Esophagus muscularis mucosa (tissue), 4 donors: ENCODE measurements around the gene BTG1. TPM values are rescaled to one million over a fixed set of nuclear protein-coding genes. Genes with fewer than 3 reads are reported as not detected.

Experiments used
- DNase-seq: peaks from one replicate; pipeline ENCODE4 v3.0.0-alpha.2; 2017; ENCODE audit errors: extremely low spot score
- H3K27ac ChIP-seq, 4 donors: fragments of 200-600 bp; sonication (generic); replicated peaks in 1 of 4; 1 replicate in 3 of 4; 2 replicates in 1 of 4; pipeline ENCODE4 v1.5.1; 2016 to 2019; ENCODE audit warnings: mild to moderate bottlenecking in 1 of 4
- H3K27me3 ChIP-seq, 4 donors: fragments of 200-600 bp; sonication (generic); one replicate each; pipeline versions ENCODE4 v1.5.1 to v1.6.0; 2016 to 2019
- H3K36me3 ChIP-seq, 4 donors: fragments of 200-600 bp; sonication (generic); one replicate each; pipeline ENCODE4 v1.5.1; 2016 to 2019
- H3K4me1 ChIP-seq, 4 donors: fragments of 200-600 bp; sonication (generic); one replicate each; pipeline ENCODE4 v1.5.1; 2016 to 2019
- H3K4me3 ChIP-seq, 4 donors: fragments of 200-600 bp; sonication (generic); 1 replicate in 2 of 4; 2 replicates in 2 of 4; pipeline ENCODE4 v1.5.1; 2016 to 2019; ENCODE audit warnings: mild to moderate bottlenecking in 4 of 4, moderate library complexity in 1 of 4
- H3K9me3 ChIP-seq, 4 donors: fragments of 200-600 bp; sonication (generic); 1 replicate in 3 of 4; 2 replicates in 1 of 4; pipeline ENCODE4 v1.5.1; 2016 to 2019
- CTCF ChIP-seq, 3 experiments: fragments of 200-600 bp in 2 of 3; fragments of 450-650 bp in 1 of 3; sonication (generic) in 2 of 3; IDR thresholded peaks; one replicate each; pipeline ENCODE4 v1.5.1; 2017 to 2019; ENCODE audit warnings: antibody characterized with exemption in 3 of 3, mild to moderate bottlenecking in 2 of 3, moderate library complexity in 1 of 3
- EP300 ChIP-seq: sonication (generic); formaldehyde crosslinking; IDR thresholded peaks from one replicate; pipeline ENCODE4 v1.6.1; 2017; ENCODE audit warnings: antibody characterized with exemption
- POLR2A ChIP-seq: fragments of 450-650 bp; IDR thresholded peaks from one replicate; pipeline ENCODE4 v1.6.1; 2017; ENCODE audit warnings: antibody characterized with exemption, moderate library complexity, mild to moderate bottlenecking, low read depth
- POLR2AphosphoS5 ChIP-seq, 2 donors: sonication (generic); formaldehyde crosslinking; IDR thresholded peaks; one replicate each; pipeline ENCODE4 v1.6.1; 2017; ENCODE audit warnings: antibody characterized with exemption in 2 of 2
- WGBS: methylation state at CpG from one replicate; pipeline ENCODE4 v1.1.5; 2018; 5-methylcytosine and 5-hydroxymethylcytosine counted together
- intact Hi-C: fragments of 100-400 bp; cut with DNase I; formaldehyde crosslinking; loops from one replicate; pipeline ENCODE4 v1.15.1; 2023
- total RNA-seq, 4 donors: library from RNA; depleted of rRNA; stranded (reverse); fragments of >200 nt; gene quantifications; one replicate each; pipeline versions ENCODE4 v1.1.0 to v1.2.1, GENCODE V29; 2016

Gene BTG1
- total RNA-seq, 4 donors from 2014 or later: 40.6 to 66.4 (median 43.1) TPM

- WGBS: 0% methylated on average over 1 of the region's 1 CpG
- peaks cover 3 to 36% (median 26%) of the 10 kb centered on the region in 4 donors for H3K4me1 ChIP-seq
- H3K4me3 ChIP-seq: peak overlapping the region; percentile 77 to 97 (median 91)
- no peak for DNase-seq
- TF ChIP-seq EP300 (no peak), POLR2A (no peak), POLR2AphosphoS5 (IDR thresholded peaks at IDR 0.05) (no peak), CTCF (IDR thresholded peaks at IDR 0.05) (no peak)
- peak overlapping the region; percentile 99 for H3K27ac ChIP-seq
- peaks cover 0 to 43% (median 8%) of the 10 kb centered on the region in 4 donors for H3K36me3 ChIP-seq
- intact Hi-C loops: loop anchor here (2.0 to 10.0 kb wide), 4 partner anchors 66 to 412 kb away; no protein-coding TSS in a partner anchor
- H3K9me3 ChIP-seq: no peaks in the 10 kb centered on the region
- no peaks in the 10 kb centered on the region for H3K27me3 ChIP-seq
Observed at GRCh38 chr12:92143258-92143657, 2.4 kb downstream of the BTG1 start.

- H3K27ac ChIP-seq: peak overlapping the region; percentile 99
Observed at GRCh38 chr12:92142251-92142926, 3.3 kb downstream of the BTG1 start.

GRCh38 chr12:92141591-92142121, 4.0 kb downstream of the BTG1 start:
- WGBS: 8% methylated on average over 3 of the region's 3 CpGs
- no peaks in the 10 kb centered on the region for H3K9me3 ChIP-seq
- TF ChIP-seq EP300 (no peak), POLR2A (no peak), CTCF (IDR thresholded peaks at IDR 0.05) (no peak), POLR2AphosphoS5 (IDR thresholded peaks at IDR 0.05) (no peak)
- peak overlapping the region; percentile 99 for H3K27ac ChIP-seq
- H3K4me3 ChIP-seq: peak overlapping the region; percentile 77 to 97 (median 91)
- no peak for DNase-seq
- intact Hi-C loops: loop anchor here (2.0 to 10.0 kb wide), 5 partner anchors 64 to 413 kb away; no protein-coding TSS in a partner anchor
- H3K4me1 ChIP-seq: peaks cover 16 to 40% (median 34%) of the 10 kb centered on the region in 4 donors
- H3K36me3 ChIP-seq: peaks cover 0 to 43% (median 8%) of the 10 kb centered on the region in 4 donors
- H3K27me3 ChIP-seq: no peaks in the 10 kb centered on the region

More at GRCh38 chr12:92142251-92142926, 3.3 kb downstream of the BTG1 start:
- WGBS: 15% methylated on average over 5 of the region's 5 CpGs
- H3K36me3 ChIP-seq: peaks cover 0 to 43% (median 8%) of the 10 kb centered on the region in 4 donors
- H3K4me1 ChIP-seq: peaks cover 9 to 40% (median 32%) of the 10 kb centered on the region in 4 donors
- no peak for TF ChIP-seq EP300
- TF ChIP-seq POLR2A: no peak
- TF ChIP-seq POLR2AphosphoS5 (IDR thresholded peaks at IDR 0.05): no peak
- no peak for TF ChIP-seq CTCF (IDR thresholded peaks at IDR 0.05)
- intact Hi-C loops: loop anchor here (2.0 to 10.0 kb wide), 4 partner anchors 65 to 412 kb away; no protein-coding TSS in a partner anchor
- H3K27me3 ChIP-seq: no peaks in the 10 kb centered on the region
- H3K9me3 ChIP-seq: no peaks in the 10 kb centered on the region
- peak overlapping the region; percentile 77 to 97 (median 91) for H3K4me3 ChIP-seq
- no peak for DNase-seq

- WGBS: 18% methylated on average over 4 of the region's 4 CpGs
- Histone ChIP-seq H3K27me3 (no peaks in the 10 kb centered on the region), H3K4me1 (peaks cover 20 to 44% (median 37%) of the 10 kb centered on the region in 4 donors), H3K9me3 (no peaks in the 10 kb centered on the region), H3K36me3 (peaks cover 0 to 43% (median 8%) of the 10 kb centered on the region in 4 donors), H3K4me3 (peak overlapping the region; percentile 77 to 97 (median 91)), H3K27ac (peak overlapping the region; percentile 99)
- DNase-seq: no peak
- intact Hi-C loops: loop anchor here (2.0 to 10.0 kb wide), 4 partner anchors 64 to 414 kb away; no protein-coding TSS in a partner anchor
- TF ChIP-seq EP300 (no peak), POLR2AphosphoS5 (IDR thresholded peaks at IDR 0.05) (no peak), POLR2A (no peak), CTCF (IDR thresholded peaks at IDR 0.05) (no peak)
Observed at GRCh38 chr12:92140896-92141536, 4.6 kb downstream of the BTG1 start.
